NCI-H1930 (cell line): ENCODE data around the gene CYTH1.

Experiments
- DNase-seq, 2 experiments: peaks; one replicate each; lab custom pipeline; 2025; lab: John Stamatoyannopoulos, UW

Gene CYTH1

DNA sequence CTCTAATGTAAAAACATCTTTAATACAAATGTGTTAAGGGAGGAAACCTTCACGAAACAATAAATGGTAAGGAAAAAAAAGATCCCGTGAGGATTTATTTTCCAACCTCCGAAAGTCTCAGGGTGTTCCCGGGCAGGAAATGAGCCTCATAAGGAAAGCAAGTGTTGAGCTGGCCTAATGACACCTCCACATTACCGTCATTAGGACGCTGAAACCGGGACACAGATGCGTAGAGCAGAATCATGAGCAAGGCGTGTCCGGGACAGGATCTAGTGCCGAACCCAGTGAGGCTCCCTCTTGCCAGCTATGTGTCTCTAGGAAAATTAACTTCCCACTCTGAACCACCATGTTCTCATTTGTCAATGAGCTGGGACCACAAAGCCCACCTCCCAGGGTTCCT, 22.7 kb upstream of the CYTH1 start:
- no peak for DNase-seq

DNA sequence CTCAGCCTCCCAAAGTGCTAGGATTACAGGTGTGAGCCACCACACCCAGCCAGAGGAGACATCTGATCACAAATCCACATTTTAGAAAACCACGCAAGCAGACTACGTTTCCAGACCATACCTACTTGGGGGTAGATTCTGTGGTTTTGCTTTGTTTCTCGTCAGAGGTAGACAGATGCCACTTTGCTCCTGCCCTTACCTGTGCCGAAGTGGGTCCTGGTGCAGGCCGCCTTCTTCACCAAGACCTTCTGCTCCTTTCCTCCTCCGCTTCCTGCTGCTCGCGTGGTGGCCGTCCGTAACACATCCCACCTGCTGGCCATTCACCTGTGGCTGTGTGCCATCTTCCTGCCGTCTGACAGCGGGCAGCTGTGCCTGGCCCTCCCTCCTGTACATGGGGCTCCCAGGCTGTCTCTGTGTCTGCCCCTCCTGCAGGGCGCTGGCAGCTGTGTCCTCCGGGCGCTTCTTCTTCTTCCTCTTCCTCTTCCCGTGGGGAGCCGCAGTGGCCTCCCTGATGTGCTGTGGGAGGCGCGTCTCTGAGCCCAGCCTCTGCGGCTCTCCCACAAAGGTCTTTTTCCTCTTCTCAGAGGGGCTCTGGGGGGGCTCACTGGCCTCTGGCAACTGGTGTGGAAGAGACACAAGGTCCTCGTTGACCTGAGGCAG, 21.2 kb upstream of the CYTH1 start:
- no peak for DNase-seq

DNA sequence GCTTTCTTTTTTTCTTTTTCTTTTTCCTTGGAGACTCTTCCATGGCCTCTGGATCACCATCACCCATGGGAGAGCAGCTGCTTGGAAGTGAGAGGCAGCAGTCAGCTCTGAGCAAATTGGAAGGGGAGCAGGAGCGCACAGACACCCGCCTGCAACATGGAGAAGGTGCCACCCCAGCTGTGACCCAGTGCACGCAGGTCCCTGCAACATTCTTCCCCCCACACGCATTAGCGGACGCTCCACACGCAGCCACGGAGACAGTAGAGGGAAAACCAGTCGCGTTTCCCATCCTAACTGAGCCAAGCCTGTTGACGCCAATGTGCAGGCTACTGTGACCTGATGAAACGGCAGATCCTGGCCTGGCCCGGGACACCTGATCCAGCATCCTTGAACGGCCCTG, 20.4 kb upstream of the CYTH1 start:
- DNase-seq: no peak

DNA sequence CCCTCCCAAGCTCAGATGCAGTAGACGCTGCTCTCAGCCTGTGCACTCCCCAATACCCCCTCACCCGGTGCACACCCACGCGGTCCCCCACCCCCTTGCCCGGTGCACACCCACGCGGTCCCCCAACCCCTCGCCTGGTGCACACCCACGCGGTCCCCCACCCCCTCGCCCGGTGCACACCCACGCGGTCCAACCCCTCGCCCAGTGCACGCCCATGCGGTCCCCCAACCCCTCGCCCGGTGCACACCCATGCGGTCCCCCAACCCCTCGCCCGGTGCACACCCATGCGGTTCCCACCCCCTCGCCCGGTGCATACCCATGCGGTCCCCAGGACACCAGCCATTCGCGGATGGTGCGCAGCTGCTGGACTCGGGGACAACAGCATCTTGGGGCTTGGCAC, 19.9 kb upstream of the CYTH1 start:
- DNase-seq: no peak

DNA sequence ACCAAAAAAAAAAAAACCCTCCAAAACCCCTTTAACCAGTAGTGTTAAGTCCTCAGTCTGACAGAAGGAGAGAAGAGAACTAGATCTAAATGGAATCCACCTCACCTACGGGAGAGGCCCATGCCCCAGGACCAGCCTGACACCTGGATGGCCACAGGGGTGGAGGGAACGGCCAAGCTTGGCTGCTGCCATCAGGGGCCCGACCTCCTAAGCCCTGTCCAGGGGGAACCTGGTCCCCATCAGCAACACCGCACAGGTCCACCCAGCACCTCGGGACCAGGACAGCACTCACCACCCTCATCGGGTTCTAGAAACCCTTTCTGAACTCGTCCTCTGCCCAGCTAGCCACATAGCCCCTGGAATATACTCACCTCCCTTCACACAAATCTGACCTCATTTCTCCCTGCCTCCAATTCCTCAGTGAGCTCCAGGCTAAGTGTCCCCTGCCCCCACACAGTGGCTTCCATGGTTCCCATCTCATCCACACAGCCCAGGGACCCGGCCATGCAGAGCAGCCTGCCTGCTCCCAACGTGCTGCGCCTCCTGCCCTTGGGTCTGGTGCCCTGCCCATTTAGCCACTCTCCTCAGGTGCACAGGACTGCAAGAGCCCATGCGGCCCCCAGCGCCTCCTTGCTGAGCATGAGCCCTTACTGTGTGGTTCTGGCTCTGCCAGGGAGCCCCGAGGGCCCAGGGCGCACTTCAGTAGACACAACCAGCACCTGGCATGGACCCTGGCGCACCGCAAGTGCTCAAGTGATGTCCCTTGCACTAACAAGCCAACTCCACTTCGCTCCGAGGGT, 18.3 kb upstream of the CYTH1 start:
- no peak for DNase-seq

DNA sequence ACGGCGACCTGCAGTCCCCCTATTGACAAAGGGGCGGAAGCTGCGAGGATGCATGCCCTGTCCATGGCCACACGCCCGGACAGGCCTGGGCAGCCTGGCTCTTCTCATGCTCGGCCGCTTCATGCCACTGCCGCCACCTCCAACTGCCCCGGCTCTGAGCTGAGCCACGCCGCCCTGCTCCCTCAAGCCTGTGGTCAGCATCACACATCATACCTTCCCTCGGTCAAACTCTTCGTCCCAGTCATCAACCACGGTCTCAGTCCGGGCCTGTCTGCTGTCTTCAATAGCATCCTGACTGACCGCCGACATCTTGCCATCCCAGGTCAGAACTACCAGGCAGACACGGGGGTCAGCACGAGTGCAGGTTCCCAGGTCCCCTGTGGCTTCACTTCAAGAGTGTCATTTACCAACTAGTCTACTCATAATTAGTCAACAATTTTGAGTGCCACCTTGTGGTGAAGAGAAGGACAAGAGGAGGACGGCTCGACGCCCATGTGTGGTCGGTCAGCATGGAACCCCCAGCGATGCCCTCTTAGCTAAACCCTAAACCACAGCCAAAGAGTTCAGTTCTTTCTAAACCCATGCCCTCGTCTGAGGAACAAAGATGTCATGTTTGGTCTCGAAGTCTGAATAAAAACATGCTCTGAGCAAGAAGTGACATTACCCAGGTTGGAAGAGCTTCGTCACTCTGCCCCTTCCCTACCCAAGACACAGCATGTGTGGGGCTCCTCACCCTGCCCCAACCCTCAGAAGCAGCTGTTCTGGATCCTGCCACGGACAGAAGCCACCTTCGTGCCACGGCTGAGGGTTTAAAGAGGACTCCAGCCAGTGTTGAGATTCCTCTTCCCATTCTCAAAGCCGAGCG, 16.9 kb upstream of the CYTH1 start:
- DNase-seq: no peak

DNA sequence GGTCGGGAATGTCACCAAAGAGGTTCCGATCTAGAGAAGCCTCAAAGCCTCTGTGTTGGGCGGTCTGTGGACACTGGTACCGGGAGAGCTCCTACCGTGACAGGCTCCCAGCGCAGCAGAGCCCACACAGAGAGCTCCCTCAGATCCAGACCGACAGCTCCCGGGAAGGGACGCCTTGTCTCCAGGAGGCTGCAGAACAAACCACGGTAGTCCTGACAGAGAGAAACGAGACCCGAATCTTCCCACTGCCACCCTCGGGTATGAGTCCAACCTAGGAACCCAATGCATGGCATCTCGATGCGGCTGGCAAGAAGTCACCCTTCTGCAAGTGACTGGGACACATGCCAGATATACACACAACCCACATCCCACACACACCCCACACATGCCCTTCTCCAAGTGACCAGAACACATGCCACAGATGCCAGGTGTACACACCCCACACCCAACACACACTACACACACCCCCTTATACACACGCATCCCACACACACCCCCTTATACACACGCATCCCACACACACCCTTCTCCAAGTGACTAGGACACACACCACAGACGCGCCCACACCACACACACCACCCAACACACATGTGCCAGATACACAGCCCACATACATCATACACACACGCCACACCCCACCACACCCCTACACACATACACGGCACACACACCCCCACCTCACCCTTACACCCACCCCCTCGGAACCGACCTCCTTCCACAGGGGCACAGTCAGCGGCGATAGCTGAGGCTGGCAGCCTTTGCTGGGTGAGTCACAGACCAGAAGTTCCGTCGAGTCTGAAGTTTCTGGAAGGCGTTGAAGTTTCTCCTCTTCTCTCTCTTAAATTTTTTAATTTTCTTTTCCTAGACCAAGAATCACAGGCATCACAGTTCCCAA, 15.9 kb upstream of the CYTH1 start:
- no peak for DNase-seq

DNA sequence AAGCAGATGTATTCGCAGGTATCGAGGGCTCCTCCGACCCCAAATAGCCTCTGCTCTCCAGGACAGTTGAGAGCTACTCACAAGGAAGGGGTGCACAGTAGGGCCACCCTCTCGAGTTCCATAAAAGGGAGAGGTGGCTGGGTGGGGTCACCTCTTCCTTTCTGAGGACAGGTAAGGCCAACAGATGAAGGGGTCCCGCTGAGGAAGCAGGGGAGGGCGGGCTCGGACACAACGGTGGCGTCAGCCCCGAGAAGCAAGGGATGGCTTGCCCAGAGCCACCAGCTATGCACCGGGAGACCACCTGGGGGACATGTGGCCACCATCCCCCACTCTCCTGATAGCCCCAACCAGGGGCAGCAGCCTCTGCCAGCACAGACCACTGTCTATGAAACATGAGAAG, 15.1 kb upstream of the CYTH1 start:
- DNase-seq: no peak

DNA sequence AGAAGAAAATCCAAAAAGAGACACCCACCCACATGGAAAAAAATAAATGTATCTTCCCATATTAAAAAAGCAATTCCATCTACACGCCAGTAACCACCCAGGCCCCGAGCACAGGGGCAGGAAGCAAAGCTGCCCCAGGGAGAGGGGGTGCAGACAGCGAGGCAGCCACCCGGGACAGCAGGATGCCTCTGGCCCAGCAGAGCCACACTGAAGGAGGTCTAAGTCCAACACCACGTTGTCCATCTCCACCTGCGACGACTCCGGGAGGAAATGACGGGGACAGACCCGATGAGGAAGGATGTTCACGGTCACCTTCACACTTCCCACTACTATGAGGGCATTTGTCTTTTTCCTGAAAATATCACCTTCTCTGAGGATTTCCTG, 14.4 kb upstream of the CYTH1 start:
- DNase-seq: no peak

DNA sequence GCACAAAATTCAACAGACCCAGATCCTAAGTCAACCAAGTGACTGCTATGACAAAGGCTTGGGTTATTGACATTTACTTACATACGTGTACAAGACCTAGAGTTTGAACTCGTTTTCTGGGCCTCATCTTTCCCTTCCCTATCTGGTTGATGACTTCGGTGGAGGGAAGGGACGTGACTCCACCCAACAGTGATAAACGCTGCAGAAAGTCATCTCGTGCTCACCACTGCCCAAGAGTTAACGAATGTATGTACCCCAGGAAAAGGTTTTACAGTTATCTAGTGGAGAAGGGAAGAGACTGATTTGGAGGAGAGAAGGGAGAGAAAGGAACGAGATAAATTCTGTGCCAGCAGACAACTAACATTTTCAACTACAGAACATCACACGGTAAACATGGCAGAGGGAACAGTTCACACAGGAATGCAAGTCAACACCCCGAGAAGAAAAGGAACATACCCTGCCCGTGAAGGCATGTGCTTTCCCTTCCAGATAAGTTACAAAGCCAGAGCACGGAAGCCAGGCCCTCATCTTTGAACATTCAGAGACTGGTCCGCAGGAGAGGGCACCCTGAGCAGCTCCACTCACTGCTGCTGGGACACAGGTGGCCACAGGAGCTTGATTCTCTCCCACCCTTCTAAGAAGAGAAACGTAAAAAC, 13.9 kb upstream of the CYTH1 start:
- no peak for DNase-seq

DNA sequence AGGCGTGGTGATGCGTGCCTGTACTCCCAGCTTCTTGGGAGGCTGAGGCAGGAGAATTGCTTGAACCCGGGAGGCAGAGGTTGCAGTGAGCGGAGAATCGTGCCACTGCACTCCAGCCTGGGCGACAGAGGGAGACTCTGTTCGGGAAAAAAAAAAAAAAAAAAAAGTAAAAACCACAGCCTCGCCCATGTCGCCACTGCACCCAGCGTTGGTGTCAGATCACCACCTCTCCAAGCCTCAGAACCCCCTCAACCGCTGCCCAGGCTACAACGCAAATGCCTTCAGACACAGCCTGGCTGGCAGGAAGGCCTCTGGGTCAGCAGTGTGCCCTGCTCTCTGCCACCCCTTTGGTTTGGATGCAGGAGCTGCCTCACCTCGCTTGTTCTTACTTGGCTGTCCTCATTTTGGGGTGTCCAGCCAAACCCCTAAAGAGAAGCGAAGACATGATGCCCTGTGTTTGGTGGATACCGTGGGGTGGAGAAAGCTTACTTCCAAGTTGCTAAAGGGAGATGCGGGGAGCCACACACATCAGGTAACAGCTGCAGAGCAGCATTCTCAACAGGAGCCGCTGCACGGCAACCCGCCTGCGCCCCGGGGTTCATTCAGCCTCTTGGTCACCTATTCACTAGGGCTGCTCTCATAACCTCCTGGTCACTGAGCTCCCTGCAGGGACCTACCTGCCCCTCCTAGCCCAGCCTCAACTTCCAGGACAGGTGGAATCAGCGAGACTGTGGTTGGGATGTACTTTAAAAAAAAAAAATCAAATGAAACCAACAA, 13.0 kb upstream of the CYTH1 start:
- DNase-seq: no peak

DNA sequence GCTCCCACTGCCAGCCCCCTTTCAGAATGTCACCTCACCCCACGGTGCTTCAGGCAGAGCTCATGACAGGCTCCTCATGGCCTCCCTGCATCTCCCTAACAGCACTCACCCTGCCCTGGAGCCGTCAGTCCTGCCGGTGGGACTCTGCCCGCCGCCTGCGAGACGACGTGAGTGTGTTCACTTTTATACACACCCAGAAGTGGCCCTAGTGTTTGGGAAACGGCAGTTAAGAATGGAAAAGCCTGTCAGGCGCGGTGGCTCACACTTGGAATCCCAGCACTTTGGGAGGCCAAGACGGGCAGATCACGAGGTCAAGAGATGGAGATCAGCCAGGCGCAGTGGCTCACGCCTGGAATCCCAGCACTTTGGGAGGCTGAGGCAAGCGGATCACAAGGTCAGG, 12.3 kb upstream of the CYTH1 start:
- no peak for DNase-seq

DNA sequence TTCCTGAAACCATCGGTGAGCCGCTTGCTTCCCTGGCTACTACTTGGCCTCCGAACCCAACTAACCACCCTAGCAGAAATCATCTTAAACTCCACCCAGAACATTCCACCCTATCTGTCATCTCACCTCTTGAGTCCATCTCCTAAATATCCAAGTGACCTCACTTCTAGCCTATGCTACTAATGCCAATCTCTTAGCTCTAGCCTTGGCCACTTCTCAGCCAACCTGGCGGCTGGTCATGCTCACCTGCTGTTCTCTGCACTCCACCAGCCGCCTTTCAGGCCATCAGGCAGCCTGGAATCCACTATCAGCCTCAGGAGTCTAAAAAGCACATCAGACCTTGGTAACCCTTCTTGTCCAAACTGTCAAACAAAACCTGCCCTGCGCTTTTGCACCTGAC, 11.9 kb upstream of the CYTH1 start:
- DNase-seq: no peak

DNA sequence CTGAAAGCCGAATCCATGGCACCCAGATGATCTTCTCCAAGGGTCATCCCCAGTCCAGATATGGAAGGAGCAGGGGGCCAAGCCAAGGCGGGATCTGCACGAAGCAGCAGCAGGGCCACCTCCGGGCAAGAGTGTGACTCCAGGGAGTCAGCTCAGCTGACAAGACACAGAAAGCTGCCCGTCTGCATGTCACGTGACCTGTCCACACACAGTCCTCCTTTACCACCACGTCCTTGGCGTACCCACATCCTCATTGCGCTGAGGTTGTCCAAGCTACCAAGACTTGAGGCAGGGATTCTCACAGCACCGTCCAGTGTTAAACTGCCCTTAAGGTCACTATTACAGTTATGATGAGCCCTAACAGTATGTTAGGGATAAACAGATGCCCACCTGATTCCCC, 11.3 kb upstream of the CYTH1 start:
- no peak for DNase-seq

DNA sequence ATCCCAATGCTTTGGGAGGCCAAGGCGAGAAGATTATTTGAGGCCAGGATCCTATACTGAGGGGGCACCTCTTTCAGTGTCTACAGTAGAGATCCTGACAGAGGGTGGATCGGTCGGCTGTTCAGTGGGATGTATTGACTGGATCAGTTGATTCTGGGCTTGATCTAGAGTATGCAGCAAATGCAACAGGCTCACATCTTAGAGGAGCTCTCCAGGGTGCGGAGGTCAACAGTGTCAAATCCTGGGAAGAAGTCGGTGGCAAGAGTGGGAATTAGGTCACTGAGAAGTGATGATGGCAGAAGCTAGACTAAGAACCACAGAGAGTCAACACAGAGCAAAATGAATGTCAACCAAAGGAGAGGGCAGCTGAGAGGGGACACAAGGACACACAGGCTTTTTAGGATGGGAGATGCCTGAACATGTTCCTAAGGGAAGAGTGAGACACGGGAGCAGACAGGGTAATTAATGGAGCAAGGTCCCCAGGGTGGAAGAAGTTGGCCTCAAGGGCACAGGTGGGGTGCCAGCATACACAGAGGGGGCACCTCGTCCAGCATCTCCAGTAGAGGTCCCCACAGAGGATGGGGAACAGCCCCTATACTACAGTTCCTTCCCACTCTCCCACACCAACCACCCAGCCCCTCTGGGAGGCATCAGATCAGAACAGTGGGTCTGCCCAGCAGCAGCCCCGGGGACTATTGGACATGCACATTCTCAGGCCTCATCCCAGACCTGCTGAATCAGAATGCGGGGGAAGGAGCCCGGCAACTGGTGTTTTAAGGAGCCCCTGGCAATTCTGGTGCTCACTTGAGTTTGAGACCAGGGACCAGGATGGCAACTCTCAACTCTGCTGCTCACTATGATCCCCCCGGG, 10.0 kb upstream of the CYTH1 start:
- no peak for DNase-seq

DNA sequence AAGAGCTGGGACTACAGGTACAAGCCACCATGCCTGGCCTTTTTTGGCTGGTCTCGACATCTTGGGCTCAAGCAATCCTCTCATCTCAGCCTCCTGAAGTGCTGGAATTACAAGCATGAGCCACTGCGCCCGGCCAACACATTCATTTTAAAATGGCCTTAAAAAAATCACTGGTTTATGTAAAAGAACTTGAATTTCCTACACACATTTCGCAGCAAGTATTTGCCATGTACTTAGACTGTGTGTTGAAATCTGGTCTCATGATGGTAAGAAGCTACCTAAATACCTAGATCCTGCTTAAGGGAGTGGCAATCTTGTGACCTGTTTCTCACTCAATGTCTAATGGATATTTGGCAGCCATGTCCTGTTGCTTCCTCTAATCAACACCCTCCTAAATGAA, 8.5 kb upstream of the CYTH1 start:
- no peak for DNase-seq

DNA sequence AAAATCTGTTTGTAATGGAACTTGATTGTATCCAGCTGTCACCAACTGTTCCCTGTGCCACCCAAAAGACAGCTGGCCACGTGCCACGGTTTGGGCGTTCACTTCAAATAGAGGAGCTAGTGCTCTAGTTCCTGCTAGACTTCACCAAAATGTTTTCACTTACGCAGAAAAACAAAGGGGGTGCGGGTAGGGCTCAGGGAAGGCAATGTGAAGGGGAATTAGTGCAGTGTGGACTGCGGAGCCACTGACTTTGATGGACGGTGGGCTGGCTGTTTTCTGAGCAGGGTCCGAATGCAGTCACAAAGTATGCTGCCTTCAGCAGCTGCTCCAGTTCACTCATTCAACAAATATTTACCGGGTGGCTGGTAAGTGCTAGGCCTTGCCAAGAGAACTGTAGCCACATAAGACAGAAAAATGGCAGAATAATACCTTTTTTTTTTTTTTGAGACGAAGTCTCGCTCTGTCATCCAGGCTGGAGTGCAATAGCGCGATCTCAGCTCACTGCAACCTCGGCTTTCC, 7.6 kb upstream of the CYTH1 start:
- DNase-seq: no peak

DNA sequence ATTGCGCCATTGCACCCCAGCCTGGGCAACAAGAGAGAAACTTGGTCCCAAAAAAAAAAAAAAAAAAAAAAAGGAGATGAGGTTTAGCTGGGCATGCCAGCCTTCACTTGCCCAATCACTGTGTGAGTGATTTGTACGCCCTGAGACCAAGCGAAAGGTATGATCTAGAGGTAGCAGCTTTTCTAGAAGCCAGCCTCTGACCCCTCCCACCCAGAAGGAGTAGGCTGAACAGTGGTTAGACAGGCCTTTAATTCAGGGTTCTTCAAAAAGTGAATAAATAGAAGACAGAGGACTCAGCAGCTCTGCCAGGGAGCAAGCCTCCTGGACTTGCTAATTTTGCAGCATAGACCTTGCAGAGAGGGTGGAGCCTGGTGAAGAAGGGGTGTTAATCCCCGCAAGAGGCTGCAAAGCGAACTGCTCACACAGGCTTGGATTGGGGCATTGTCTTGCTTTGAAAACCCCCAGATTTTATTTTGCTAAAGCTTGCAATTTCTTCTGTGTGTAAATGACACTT, 7.1 kb upstream of the CYTH1 start:
- no peak for DNase-seq

DNA sequence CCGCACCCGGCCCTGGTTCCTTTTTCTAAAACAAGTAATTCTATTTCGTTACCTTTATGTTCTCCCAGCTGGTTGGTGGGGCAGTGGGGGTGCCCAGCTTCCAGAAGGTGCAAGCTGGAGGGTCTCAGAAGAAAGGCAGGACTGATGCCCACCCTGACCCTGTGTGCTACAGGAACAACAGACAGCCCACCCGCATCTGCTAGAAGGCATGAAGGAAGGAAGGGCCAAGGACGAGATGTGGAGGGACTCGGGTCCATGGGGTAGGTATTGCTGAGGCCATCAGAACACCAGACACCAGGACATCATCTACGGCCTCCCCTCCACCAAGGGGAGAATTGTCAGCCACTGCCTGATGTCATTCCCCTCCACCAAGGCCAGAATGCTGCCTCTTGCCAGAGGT, 6.4 kb upstream of the CYTH1 start:
- DNase-seq: no peak
